Stimulated activated CD4-positive, alpha-beta T cell treated with anti-CD3 and anti-CD28 coated beads, TNF-alpha, amount 100 ng/mL, for 48 hours (primary cell): ENCODE data around the gene TXLNG.

Source experiments
- DNase-seq, 3 donors: peaks; one replicate each; pipeline ENCODE4 v3.0.0-alpha.2; 2020; ENCODE audit warnings: low read depth in 3 of 3

The TXLNG gene

DNA sequence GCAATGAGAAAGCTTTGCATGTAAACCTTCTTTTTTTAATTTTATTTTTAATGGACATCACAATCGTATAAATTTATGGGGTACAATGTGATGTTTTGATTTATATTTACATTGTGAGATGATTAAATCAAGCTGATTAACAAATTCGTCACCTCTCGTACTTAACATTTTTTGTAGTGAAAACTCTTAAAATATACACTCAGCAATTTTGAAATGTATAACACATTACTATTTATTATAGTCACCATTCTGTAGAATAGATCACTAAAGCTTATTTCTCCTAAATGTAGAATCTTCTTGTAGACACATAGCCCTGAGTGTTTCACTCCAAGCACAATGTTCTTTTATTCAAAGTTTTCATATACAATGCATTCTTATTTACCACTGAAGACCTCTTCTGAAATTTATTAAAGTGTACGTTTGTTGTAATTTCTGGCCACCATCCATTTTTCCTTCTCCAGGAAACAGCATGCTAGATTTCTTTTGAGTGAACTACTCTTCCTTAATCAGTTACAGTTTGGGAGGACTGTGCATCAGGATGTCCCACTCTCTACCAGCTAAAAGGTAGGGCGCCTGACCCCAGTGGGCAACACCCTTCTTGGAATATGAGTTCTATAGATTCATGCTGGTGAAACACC, 88.3 kb downstream of the TXLNG start:
- DNase-seq = no peak

DNA sequence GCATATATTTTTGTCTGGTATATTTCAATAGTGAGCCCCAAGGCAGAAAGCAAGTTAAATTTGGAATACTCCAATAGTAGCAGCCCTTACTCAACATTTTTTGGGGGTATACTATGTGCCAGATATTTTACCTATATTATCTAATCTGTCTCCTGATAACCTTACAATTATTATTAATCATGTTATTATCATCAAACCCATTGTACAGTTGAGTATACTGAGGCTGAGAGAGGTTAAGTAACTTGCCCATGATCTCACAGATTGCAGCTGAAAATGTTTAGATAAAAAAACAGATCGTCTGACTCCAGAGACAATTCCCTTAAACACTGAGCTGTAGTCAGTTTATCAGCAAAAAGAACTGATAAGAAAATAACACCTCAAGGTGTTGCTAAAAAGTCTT, 90.4 kb downstream of the TXLNG start:
- no peak for DNase-seq

DNA sequence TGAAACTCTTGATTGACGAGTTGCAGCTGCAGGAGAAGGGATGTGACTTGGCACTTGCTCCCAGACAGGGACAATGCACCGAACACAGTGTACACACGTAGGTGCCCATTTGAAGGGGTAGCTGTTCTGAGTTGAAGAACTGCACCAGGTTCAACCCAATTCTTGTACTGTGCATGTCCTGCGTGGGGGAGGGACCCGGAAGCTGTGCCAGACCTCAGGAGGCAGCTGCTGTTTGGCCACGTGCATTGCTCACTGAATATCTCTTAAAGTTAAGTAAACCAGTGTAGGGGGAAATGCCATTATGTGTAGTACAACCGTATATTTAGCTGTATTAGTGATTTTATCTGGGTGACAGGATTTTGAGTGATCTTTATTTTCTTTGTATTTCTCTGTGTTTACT, 95.9 kb downstream of the TXLNG start:
- no peak for DNase-seq

DNA sequence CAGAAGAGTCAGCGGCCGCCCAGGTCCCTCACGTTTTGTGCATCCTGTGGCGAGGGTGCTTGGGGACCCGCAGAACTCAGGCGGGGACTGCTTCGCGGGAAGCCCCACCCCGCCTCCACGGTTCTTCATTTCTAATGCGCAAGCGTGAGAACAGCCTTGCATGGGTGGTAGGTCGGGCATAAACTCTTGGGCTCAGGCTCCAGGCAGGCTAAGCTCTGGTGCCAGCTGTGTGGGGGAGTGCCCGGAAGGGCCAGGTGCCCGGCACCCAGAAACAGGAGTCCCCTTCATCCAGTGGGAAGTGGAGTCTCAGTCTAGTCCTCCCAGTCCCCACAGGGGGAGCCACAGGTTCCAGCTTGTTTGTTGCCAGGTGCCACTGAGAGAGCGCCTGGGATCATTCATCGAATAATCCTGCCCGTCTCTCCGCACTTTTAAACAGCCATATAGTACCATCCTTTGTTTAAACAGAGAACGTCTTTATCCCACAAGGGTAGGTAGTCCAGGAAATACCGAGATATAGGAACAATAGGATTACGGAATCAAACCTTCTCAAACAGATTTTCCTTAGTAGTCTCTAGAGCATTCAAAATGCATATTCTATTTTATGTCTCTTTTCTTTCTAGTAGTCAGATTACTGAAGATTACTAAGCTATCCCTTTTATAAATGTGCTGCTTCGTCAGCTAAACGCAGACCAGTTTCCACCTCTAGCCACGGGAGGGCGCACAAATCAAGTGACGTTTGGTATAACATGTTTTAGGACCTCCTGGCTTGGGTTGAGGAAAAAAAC, 96.6 kb downstream of the TXLNG start:
- peak in 1 of 3 donors; percentile 48 for DNase-seq

DNA sequence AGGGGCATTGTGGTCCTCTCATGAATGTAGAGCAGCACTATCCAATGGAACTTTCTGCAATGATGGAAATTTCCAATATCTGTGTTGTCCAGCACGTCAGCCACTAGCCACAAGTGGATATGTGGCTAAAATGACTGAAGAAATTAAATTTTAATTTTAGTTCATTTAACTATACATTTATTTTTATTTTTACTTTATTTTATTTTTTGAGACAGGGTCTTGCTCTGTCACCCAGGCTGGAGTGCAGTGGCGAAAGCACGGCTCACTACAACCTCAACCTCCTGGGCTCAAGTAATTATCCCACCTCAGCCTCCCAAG, 97.2 kb downstream of the TXLNG start:
- DNase-seq = no peak

DNA sequence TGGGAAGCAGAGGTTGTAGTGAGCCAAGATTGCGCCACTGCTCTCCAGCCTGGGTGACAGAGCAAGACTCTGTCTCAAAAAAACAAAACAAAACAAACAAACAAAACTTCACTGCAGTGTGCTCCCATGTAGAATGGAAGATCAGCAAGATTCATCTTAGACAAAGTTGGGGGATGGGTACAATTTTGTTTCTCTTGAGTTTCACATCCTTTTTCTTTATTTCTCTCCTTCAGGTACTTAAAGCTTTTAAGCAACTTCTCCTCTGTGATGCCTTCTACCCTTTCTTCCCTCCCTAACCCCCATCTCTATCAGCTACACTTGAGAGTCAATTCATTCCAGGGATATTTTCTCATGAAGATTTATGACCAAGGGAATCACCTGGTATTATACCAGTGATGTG, 99.4 kb downstream of the TXLNG start:
- no peak for DNase-seq

DNA sequence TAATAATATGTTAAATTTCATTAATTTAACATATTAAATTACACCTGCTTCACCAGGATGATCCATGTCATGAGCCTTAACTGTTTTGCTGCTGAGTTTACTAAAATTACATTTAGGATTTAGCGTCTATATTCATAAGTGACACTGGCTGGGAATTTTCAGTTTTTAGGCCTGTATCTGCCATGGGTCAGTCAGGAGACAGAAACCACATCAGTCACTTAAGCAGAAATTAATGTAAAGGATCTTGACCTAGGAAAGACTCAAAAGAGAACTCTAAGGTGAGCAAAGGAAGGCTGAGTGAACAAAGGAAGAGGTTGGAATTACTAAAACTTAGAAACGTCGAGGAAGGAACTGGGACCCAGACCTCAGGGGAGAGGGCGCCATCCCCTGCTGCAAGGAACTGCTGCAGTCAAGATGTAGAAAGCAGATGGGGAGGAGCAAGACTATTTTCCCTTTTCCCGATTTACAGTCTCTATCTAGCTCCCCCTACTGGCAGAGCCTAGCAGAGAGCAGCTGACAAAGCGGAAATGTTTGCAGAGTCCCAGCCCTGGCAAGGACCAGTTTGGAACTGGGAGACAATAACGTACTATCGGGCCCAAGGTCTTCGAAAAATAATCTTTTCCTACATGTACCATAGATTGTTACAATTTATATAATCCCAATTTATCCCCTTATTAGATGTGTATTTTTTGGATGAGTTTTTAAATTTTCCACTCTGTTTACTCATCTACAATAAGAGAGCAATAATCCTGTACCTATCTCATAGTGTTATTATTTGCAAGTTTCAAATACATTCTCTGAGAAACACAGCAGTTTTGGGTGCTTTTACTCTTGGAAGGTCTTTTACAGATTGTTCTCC, 106.5 kb downstream of the TXLNG start:
- DNase-seq = peak in 1 of 3 donors; percentile 52
